Measurements from ENCODE around the gene AGT.
A peak's percentile ranks its signal among the peaks of the same experiment; 100 is the strongest.

GRCh38 chr1:230758709-230759368, 44.9 kb upstream of the AGT start:
- TF ChIP-seq GATA2 (IDR thresholded peaks at IDR 0.05; ENCODE audit: low read depth, low read length) (peak; percentile 86), GATA3 (IDR thresholded peaks at IDR 0.05; ENCODE audit: low read depth, low read length) (peak; percentile 72)
